ENCODE data around the gene DOCK8. TPM values are rescaled to one million over a fixed set of nuclear protein-coding genes. Genes with fewer than 3 reads are reported as not detected.

Gene DOCK8
- total RNA-seq, 1 experiment from 2014 or later: 0.37 TPM

DNA sequence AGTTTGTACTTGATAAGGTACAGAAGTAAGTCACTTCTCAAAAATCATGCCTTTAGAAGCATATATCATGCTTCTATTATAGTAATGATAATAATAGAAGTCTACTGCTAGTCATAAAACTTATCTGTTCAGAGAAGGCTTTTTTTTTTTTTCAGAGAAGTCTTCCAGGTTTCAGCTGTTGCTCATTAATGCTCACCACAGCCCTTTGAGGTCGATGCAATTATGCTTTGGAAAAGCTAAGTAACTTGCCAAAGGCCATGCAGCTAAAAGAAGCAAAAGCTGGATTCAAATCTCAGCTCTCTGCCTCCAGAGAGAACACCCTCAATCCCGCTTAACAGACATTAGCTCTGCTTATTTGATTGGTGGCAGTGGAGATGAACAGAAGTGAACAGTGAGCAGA, 150.8 kb downstream of the DOCK8 start:
- RAD21 ChIA-PET (ENCODE audit: low non-redundant PET in 1 of 2, low total read pairs in 2 of 2, uncharacterized antibody in 2 of 2, unreplicated experiment in 2 of 2): no interaction called here

More for the DNA sequence above, 150.8 kb downstream of the DOCK8 start:
- TF ChIP-seq SIN3A (IDR thresholded peaks at IDR 0.05; ENCODE audit: low read depth) (no peak), CBX3 (IDR thresholded peaks at IDR 0.05; ENCODE audit: low read depth) (no peak), CTCF (IDR thresholded peaks at IDR 0.05 in 2 of 3, conservative IDR thresholded peaks at IDR 0.05 in 1 of 3; ENCODE audit: borderline replicate concordance in 1 of 3, insufficient read depth in 1 of 3, low read depth in 2 of 3, low read length in 2 of 3) (no peak), RAD21 (IDR thresholded peaks at IDR 0.05; ENCODE audit: low read depth) (no peak), EGR1 (IDR thresholded peaks at IDR 0.05; ENCODE audit: low read depth) (no peak), YY1 (IDR thresholded peaks at IDR 0.05; ENCODE audit: extremely low read depth, insufficient replicate concordance, low read depth, low read length) (no peak), ELF1 (IDR thresholded peaks at IDR 0.05; ENCODE audit: borderline replicate concordance, low read depth) (no peak), ATF3 (IDR thresholded peaks at IDR 0.05) (no peak), POLR2AphosphoS5 (IDR thresholded peaks at IDR 0.05; ENCODE audit: low read depth, low read length) (no peak), ZFX (IDR thresholded peaks at IDR 0.05) (no peak), POLR2A (IDR thresholded peaks at IDR 0.05; ENCODE audit: borderline replicate concordance, extremely low read depth, insufficient read depth, insufficient read length) (no peak), SP1 (IDR thresholded peaks at IDR 0.05; ENCODE audit: low read depth) (no peak), TCF7L2 (IDR thresholded peaks at IDR 0.05; ENCODE audit: borderline replicate concordance, extremely low read depth, insufficient read depth, insufficient read length) (no peak), CEBPB (IDR thresholded peaks at IDR 0.05; ENCODE audit: low read depth) (no peak), JUND (IDR thresholded peaks at IDR 0.05) (no peak), EZH2 (IDR thresholded peaks at IDR 0.05) (no peak), FOSL1 (IDR thresholded peaks at IDR 0.05; ENCODE audit: low read depth) (no peak)
- TF ChIP-seq, protein P1, sequence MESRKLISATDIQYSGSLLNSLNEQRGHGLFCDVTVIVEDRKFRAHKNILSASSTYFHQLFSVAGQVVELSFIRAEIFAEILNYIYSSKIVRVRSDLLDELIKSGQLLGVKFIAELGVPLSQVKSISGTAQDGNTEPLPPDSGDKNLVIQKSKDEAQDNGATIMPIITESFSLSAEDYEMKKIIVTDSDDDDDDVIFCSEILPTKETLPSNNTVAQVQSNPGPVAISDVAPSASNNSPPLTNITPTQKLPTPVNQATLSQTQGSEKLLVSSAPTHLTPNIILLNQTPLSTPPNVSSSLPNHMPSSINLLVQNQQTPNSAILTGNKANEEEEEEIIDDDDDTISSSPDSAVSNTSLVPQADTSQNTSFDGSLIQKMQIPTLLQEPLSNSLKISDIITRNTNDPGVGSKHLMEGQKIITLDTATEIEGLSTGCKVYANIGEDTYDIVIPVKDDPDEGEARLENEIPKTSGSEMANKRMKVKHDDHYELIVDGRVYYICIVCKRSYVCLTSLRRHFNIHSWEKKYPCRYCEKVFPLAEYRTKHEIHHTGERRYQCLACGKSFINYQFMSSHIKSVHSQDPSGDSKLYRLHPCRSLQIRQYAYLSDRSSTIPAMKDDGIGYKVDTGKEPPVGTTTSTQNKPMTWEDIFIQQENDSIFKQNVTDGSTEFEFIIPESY (IDR thresholded peaks at IDR 0.05; ENCODE audit: extremely low read depth, insufficient replicate concordance, low read length): no peak
- TF ChIP-seq, protein P2, sequence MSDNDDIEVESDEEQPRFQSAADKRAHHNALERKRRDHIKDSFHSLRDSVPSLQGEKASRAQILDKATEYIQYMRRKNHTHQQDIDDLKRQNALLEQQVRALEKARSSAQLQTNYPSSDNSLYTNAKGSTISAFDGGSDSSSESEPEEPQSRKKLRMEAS (IDR thresholded peaks at IDR 0.05): no peak
- intact Hi-C loops (cut with micrococcal nuclease): no loop called here
- DNase-seq (ENCODE audit: low read depth, low spot score) (no peak), ATAC-seq (no peak)
- no peaks in the 10 kb centered on the region for H3K4me1 ChIP-seq (ENCODE audit: control insufficient read depth in 1 of 2, insufficient read depth in 2 of 2, low read length in 2 of 2)
- ChIA-PET CTCF (no interaction called here), POLR2A (no interaction called here)
- no peak overlapping the region for H2AFZ ChIP-seq (ENCODE audit: low read depth, low read length, poor library complexity, severe bottlenecking)
- no peaks in the 10 kb centered on the region for H3K36me3 ChIP-seq (ENCODE audit: control insufficient read depth in 1 of 2, insufficient read depth in 2 of 2, low read length in 2 of 2)
- H3K4me3 ChIP-seq (replicated peaks in 1 of 2; ENCODE audit: low read depth in 1 of 2, low read length in 2 of 2): no peak overlapping the region
- H3K9ac ChIP-seq (ENCODE audit: low read length): no peak overlapping the region
- H3K79me2 ChIP-seq (ENCODE audit: insufficient read depth, low read length): no peaks in the 10 kb centered on the region
- H3K27me3 ChIP-seq (ENCODE audit: insufficient read depth, low read length): no peaks in the 10 kb centered on the region
- H3K4me2 ChIP-seq (ENCODE audit: low read length): no peak overlapping the region
- no peaks in the 10 kb centered on the region for H4K20me1 ChIP-seq (ENCODE audit: insufficient read depth)
- no peaks in the 10 kb centered on the region for H3K9me2 ChIP-seq (ENCODE audit: insufficient read depth)
- no peaks in the 10 kb centered on the region for H3K9me3 ChIP-seq (ENCODE audit: control insufficient read depth in 1 of 2, insufficient read depth in 1 of 2, low read depth in 1 of 2, low read length in 2 of 2)
- no peak overlapping the region for H3K27ac ChIP-seq (ENCODE audit: low read depth, low read length)
- BruUV-seq (replicated peaks): no TSS peak

Measured in HCT116 (cell line).